Activated CD4-positive, alpha-beta T cell treated with anti-CD3 and anti-CD28 coated beads for 24 hours (primary cell): Measurements from ENCODE around the gene INTU.

ENCODE experiments used
- DNase-seq, 2 donors: peaks; one replicate each; pipeline ENCODE4 v3.0.0-alpha.2; 2020; ENCODE audit warnings: low read depth in 2 of 2

INTU gene

GRCh38 chr4:127747883-127748282 is 115.1 kb downstream of the INTU start:
- DNase-seq: no peak

- DNase-seq: no peak
These were observed 116.2 kb downstream of the INTU start for GRCh38 chr4:127748957-127749356.

- DNase-seq: no peak
These were observed 124.1 kb downstream of the INTU start for GRCh38 chr4:127756906-127757305.

GRCh38 chr4:127759228-127759820 is 126.6 kb downstream of the INTU start:
- DNase-seq: no peak

- DNase-seq: no peak
These were observed 127.1 kb downstream of the INTU start for GRCh38 chr4:127759893-127760292.

- no peak for DNase-seq
These were observed 138.9 kb downstream of the INTU start for GRCh38 chr4:127771535-127772275.

GRCh38 chr4:127772769-127773671 is 140.3 kb downstream of the INTU start:
- no peak for DNase-seq

GRCh38 chr4:127775843-127776242 is 143.1 kb downstream of the INTU start:
- DNase-seq: no peak
